PC-3 (cell line): Measurements from ENCODE around the gene BCKDHB.

Experiments used
- EZH2 ChIP-seq: fragments of 300-600 bp; sonication (generic); IDR thresholded peaks from one replicate; pipeline ENCODE4 v1.6.1; 2017; ENCODE audit warnings: antibody characterized with exemption, mild to moderate bottlenecking, low read length; ENCODE audit not compliant: unreplicated experiment
- EZH2phosphoT487 ChIP-seq: fragments of 300-600 bp; sonication (generic); IDR thresholded peaks from 2 replicates; pipeline ENCODE4 v1.6.1; 2018; ENCODE audit warnings: mild to moderate bottlenecking, antibody characterized with exemption, low read length, borderline replicate concordance
- TF ChIP-seq, protein P1 (sequence below): fragments of 300-600 bp; sonication (generic); conservative IDR thresholded peaks from 2 replicates; pipeline ENCODE4 v1.5.1; 2017; ENCODE audit warnings: antibody characterized with exemption, low read depth, mild to moderate bottlenecking, low read length

DNA sequence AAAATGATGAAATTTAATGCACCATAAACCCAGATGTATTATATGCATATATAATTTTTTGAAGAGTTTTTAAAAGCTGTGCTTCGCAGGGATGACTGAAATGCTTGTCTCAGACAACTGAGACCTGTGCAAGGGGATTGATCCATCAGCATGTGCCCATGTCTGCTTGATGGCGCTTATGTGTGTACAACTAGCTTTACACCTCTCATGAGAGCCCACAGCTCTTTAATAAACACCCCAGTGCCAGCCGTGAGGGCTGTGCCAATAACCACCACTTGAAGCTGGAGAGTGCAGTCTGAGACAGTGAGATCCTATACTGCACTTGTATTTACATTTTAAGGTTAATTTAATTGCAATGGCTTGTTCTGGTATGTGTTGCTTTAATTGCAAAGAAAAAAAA, 225.5 kb downstream of the BCKDHB start:
- TF ChIP-seq, protein P1, sequence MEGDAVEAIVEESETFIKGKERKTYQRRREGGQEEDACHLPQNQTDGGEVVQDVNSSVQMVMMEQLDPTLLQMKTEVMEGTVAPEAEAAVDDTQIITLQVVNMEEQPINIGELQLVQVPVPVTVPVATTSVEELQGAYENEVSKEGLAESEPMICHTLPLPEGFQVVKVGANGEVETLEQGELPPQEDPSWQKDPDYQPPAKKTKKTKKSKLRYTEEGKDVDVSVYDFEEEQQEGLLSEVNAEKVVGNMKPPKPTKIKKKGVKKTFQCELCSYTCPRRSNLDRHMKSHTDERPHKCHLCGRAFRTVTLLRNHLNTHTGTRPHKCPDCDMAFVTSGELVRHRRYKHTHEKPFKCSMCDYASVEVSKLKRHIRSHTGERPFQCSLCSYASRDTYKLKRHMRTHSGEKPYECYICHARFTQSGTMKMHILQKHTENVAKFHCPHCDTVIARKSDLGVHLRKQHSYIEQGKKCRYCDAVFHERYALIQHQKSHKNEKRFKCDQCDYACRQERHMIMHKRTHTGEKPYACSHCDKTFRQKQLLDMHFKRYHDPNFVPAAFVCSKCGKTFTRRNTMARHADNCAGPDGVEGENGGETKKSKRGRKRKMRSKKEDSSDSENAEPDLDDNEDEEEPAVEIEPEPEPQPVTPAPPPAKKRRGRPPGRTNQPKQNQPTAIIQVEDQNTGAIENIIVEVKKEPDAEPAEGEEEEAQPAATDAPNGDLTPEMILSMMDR: no peak
- TF ChIP-seq EZH2 (no peak), EZH2phosphoT487 (no peak)
